ENCODE measurements around the gene WASHC3.

GRCh38 chr12:102021540-102022246 is 40.1 kb downstream of the WASHC3 start:
- TF ChIP-seq, protein P1, sequence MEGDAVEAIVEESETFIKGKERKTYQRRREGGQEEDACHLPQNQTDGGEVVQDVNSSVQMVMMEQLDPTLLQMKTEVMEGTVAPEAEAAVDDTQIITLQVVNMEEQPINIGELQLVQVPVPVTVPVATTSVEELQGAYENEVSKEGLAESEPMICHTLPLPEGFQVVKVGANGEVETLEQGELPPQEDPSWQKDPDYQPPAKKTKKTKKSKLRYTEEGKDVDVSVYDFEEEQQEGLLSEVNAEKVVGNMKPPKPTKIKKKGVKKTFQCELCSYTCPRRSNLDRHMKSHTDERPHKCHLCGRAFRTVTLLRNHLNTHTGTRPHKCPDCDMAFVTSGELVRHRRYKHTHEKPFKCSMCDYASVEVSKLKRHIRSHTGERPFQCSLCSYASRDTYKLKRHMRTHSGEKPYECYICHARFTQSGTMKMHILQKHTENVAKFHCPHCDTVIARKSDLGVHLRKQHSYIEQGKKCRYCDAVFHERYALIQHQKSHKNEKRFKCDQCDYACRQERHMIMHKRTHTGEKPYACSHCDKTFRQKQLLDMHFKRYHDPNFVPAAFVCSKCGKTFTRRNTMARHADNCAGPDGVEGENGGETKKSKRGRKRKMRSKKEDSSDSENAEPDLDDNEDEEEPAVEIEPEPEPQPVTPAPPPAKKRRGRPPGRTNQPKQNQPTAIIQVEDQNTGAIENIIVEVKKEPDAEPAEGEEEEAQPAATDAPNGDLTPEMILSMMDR (IDR thresholded peaks at IDR 0.05; ENCODE audit: poor library complexity), result no peak
- TF ChIP-seq EZH2phosphoT487 (IDR thresholded peaks at IDR 0.05; ENCODE audit: low read depth, severe bottlenecking, unreplicated experiment), result no peak
- TF ChIP-seq EZH2 (IDR thresholded peaks at IDR 0.05; ENCODE audit: borderline replicate concordance), result no peak

Data from hepatocyte (in vitro differentiated cells).